Fibroblast of pulmonary artery (primary cell): Measurements from ENCODE around the gene CREB5.

Experiments
- DNase-seq: peaks from one replicate; pipeline ENCODE4 v3.0.0-alpha.2; 2010; ENCODE audit warnings: low read depth
- H3K4me3 ChIP-seq: replicated peaks from 2 replicates; pipeline ENCODE4 v1.5.1; 2011; ENCODE audit warnings: low read depth, mild to moderate bottlenecking, control low read depth, low read length, moderate library complexity
- TF ChIP-seq, protein P1 (sequence below): IDR thresholded peaks from 2 replicates; pipeline ENCODE4 v1.5.1; 2011; ENCODE audit warnings: mild to moderate bottlenecking, control low read depth, low read length, inconsistent platforms; ENCODE audit errors: missing control alignments

CREB5 gene

DNA sequence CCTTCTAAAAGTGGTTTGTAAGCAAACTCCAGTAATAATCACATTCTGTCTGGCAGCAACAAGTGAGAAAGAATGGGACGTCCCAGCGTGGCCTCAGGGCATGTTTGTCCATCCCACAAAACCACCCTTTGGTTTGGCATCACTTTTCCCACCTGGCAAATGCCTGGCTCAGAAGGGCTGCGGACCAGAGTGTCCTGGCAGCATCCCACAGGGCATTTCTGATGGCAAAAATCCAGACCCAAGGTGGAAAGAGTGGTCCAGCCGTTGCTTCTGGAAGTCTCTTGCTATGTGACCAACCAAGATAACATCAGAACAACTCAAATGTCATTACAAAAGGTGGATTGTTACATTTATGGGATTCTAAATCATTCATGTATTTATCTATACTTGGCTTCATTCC lies 174.4 kb downstream of the CREB5 start:
- TF ChIP-seq, protein P1, sequence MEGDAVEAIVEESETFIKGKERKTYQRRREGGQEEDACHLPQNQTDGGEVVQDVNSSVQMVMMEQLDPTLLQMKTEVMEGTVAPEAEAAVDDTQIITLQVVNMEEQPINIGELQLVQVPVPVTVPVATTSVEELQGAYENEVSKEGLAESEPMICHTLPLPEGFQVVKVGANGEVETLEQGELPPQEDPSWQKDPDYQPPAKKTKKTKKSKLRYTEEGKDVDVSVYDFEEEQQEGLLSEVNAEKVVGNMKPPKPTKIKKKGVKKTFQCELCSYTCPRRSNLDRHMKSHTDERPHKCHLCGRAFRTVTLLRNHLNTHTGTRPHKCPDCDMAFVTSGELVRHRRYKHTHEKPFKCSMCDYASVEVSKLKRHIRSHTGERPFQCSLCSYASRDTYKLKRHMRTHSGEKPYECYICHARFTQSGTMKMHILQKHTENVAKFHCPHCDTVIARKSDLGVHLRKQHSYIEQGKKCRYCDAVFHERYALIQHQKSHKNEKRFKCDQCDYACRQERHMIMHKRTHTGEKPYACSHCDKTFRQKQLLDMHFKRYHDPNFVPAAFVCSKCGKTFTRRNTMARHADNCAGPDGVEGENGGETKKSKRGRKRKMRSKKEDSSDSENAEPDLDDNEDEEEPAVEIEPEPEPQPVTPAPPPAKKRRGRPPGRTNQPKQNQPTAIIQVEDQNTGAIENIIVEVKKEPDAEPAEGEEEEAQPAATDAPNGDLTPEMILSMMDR: no peak

DNA sequence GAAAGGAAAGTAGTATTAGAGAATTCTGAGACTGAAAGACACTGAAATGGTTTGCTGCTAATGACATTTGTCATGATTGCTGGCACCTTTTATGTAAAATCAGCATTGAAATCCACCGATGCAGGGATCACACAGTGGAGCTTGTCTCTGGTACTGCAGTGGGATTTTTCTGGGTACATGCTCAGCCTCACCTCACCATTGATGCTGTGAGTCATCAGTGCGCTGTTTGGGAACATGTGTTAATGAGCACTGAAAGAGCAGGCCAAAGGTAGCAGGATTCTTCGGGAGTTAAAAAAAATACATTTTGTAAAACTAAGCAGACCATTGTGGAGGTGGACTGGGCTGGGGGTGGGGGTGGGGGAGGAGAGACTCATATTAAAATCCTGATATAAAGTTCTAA lies 174.9 kb downstream of the CREB5 start:
- no peak overlapping the region for H3K4me3 ChIP-seq
- TF ChIP-seq, protein P1: no peak
- DNase-seq: no peak

More for the DNA sequence above, 174.4 kb downstream of the CREB5 start:
- no peak for DNase-seq
- H3K4me3 ChIP-seq: no peak overlapping the region

DNA sequence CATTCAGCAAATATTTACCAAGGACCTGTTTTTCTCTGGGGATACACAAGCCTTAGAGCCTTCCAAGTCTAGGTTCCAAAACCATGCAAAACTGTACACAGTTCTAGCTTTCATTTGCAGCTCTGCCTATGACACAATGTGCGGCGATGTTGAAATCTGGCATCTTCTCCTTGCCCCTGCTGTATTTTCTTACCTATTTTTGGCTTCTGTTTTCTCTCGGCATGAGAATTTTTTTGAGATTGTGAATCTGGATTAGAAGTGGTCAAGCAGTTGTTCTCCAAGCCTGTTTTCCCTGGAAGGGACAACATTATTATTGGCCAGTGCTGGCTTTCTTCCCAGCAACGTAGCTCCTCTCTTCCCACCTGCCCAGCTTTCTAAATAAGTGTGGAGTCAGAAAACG lies 176.3 kb downstream of the CREB5 start:
- no peak for DNase-seq
- no peak overlapping the region for H3K4me3 ChIP-seq
- TF ChIP-seq, protein P1: no peak

DNA sequence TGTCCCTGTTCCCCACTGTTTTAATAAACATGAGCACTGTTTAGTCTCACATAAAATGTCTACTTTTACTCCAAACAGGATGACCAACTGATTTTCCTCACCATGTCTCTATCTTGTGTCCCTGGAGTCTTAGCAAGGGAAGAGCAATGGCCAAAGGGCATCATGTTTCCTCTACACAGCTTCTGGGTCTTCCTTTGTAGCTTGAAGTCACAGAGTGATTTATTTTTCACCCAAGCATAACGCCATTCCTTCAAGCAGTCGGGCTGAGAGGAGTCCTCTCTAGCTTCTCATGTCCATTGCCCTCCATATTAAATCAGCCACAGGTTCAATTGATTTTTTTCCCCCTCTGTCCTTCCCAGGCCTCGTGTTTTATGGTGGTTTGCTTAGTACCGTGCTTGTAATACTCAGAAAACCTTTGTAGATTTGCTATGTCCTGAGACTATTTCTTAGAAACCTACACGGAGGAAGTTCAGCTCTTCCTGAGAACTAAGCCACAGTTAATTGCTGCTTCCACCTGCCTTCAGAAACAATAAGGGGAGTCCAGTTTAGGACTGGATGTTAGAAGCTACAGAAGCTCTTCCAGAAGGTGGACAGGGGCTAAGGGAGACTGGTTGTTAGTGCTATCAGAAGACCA lies 178.8 kb downstream of the CREB5 start:
- TF ChIP-seq, protein P1: no peak
- DNase-seq: no peak
- no peak overlapping the region for H3K4me3 ChIP-seq

DNA sequence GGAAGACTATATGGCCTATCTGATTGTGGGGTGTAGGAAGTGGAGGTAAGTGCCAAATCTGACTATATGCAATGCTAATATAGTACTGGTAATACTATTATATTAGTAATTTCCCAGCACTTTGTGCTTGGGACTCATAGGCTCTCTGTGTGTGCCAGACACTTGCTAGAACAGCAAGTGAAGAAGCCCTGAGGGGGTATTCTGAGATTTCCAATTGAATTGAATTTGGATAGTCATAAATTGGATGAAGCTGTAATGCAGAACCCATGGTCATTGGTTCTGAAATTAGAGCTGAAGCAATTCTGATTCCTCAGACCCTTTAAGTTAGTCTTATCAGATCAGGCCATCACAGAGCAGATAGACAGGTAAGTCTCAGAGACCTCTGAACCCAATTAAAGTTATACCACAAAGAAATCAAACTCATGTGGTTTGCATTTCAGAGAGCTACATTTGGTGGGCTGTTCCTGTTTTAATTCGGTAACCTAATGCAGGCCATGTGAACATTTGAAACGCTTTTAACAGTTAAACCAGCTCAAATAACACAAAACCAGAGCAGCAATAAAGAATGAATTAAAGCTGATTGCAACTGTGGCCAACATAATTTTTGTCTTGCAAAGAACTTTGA lies 179.5 kb downstream of the CREB5 start:
- TF ChIP-seq, protein P1: no peak
- H3K4me3 ChIP-seq: no peak overlapping the region

DNA sequence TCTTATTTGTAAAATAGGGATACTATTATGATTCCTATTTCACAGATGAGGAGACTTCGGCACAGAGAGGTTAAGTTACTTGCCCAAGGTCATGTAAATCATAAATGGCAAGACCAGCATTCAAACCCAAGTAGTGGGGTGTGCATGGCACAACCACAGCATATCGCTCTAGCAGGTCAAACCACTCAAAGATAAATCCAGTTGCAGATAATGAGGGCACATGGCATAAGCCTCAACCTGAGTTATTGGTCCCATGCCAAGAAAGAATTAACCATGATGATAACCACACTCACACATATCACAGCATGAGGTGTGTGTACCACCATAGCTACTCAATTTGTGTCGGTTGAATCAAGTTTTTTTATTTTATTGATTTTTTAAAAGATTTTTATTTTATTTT lies 180.5 kb downstream of the CREB5 start:
- DNase-seq: no peak
- H3K4me3 ChIP-seq: no peak overlapping the region
- TF ChIP-seq, protein P1: no peak

More for the DNA sequence above, 179.5 kb downstream of the CREB5 start:
- no peak for DNase-seq

DNA sequence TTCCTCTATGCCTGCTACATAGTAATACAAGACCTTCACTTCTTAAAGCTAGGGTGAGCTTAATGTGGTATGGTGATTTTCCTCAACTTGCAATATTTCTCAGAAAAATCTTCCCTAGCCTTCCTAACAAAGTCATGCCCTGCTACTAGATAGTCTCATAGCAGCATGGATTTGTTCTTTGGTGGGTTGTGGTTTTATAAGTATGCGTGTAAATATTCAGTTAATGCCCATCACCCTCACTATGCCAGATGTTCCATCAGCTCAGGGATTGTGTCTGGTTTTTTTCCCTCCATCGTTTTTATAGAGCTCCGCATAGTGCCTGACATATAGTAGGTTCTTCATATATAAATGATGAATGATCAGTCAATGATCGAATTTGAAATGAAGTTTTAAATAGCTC lies 182.8 kb downstream of the CREB5 start:
- DNase-seq: no peak
- TF ChIP-seq, protein P1: no peak

More for the DNA sequence above, 182.8 kb downstream of the CREB5 start:
- H3K4me3 ChIP-seq: no peak overlapping the region
